Ureter (tissue), 1 donor: ENCODE measurements around the gene OXLD1. TPM values are rescaled to one million over a fixed set of nuclear protein-coding genes. Genes with fewer than 3 reads are reported as not detected.
"Not testable (repeated sequence)": the region's sequence is repeated elsewhere in the genome, so short reads cannot be mapped to it uniquely, and the experiment has no call there.

Experiments
- DNase-seq: peaks from one replicate; pipeline ENCODE4 v3.0.0-alpha.2; 2020; ENCODE audit warnings: low spot score
- total RNA-seq: library from RNA; stranded (reverse); gene quantifications from one replicate; pipeline ENCODE4 v1.2.4, GENCODE V29; 2023
- donor health status: DM: yes; HTN: yes; CAD: no.

OXLD1 gene
- total RNA-seq, 1 donor from 2014 or later = 31.4 TPM

DNA sequence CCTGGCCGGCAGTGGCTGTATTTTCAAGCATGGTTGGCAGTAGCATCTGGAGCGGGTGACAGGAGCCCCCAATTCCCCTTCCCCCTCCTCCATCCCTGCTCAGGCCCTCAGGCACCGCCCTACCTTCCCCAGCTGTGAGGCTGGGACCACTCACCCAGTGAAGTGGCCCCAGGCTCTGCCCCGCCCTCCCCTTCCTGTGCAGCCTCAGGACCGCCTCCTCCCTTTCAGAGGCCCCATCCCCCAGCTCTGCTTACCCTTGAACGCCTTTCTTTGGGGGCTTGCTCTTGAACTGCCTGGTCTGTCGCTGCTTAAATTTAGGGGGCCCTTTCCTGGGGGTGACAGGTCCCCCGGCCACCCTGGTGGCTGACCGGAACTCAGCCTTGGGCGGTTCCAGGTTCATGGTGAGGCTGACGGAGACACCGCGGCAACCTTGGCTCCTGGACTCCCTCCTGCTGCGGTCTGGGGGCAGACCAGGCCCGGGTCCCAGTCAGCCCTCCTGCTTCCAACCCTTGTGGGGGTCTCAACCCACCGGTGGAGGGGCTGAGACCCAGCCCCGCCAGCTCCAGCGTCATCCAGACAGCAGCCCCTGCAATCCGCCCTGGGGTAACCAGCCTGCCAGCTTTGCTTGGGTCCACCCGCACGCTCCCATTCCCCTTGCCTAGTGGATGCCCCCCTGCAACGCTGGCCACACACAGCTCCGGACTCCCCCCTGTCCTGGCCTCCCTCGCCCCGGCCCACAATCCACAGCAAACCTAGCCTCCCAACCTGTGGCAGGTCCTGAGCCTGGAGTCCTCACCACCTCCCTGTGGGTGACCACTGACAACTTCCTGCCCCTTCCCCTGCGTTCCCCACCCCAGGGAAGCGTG lies 13.3 kb downstream of the OXLD1 start:
- DNase-seq = no peak

DNA sequence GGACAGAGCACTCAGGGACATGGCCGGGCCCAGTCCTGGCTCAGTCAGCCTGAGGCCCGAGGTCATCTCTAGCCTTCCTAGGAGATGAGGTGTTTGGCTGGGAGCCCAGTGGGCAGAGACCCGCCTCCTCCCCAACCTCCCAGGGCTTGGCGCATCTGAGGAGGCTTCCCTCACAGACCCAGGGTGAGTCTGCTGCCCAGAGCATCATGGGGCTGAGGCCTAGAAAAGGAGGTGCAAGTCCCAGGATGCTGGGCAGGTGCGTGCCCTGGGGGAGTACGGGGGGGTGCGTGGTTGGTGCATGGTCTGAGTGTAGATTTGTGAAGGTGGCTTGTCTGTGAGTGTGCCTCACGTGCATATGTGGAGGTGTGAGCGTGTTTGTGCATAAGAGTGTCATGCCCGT lies 14.7 kb downstream of the OXLD1 start:
- no peak for DNase-seq

DNA sequence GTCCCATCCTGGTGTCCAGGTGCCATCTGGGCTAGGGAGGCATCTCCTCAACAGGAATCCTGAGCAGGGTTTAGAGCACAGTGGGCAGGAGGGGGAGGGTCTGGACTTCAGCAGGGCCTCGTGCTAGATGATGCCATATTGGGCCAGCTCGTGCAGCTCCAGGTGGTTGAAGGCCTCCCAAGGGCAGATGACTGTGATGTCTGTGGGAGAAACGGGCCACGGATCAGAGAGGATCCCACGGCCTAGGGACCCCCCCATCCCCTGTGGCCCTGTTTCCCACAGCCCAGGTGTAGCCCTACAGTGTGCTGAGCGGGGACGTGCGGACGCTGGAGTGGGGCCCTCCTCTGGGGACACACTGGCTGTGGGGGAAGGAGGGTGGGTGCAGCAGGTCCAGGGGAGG lies 15.5 kb downstream of the OXLD1 start:
- DNase-seq = no peak

DNA sequence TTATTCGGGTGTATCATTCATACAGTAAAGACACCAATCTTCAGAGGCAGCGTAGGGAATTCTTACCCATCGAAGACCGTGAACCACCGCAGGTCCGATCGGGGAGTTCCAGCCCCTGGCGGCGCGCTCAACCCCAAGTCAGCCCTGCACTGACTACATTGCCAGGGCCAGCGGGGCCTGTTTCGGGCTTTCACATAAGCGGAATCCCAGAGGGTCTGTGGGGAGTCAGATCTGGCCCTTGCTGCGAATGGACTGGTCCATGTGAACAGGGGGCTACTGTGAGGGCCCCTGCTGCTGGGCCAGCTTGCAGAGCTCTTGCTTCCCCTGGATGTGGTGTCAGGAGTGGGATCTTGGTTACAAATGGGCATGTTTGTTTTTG lies 17.7 kb downstream of the OXLD1 start:
- DNase-seq = no peak

DNA sequence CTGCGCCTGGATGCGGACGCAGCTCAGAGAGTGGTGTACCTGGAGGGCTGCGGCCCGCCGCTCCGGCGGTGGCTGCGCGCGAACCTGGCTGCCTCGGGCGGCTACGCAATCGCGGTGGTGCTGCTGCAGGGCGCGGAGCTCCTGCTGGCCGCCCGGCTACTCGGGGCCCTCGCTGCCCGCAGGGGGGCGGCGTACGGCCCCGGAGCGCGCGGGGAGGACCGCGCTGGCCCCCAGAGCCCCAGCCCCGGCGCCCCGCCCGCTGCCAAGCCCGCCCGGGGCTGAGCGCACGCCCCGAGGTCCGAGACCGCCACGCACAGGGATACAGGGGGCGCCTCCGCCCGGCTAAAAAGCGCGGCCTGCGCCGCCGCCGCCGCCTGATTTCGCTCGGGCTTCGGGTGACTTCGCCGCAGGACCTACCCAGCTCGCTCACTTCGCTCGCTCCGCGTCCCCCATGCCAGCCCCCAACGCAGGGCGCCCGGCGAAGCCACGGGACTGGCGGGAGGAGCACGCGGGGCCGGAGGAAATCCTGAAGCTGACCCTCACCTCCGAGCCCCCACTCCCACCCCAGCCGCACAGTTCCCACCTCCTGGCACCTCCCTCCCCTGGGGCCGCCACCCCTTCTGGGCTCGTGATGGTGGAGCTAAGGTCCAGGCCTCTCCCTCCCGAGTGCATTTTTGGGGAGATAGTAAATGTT lies 18.2 kb downstream of the OXLD1 start:
- DNase-seq = no peak

DNA sequence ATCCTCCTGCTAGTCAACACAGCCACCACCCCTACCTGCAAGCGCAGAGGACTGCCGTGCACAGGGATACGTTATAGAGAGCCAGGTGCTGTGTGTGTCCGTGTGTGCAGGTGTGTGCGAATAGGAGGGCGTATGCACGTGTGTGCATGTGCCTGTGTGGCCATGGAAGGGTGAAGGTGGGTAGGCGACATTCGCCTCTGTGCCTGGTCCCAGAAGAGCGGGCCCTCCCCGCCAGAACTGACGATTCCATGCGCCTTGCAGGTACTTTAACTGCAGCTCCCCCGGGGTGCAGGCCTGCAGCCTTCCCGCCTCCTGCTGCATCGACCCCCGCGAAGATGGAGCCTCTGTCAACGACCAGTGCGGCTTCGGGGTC lies 18.8 kb downstream of the OXLD1 start:
- no peak for DNase-seq

DNA sequence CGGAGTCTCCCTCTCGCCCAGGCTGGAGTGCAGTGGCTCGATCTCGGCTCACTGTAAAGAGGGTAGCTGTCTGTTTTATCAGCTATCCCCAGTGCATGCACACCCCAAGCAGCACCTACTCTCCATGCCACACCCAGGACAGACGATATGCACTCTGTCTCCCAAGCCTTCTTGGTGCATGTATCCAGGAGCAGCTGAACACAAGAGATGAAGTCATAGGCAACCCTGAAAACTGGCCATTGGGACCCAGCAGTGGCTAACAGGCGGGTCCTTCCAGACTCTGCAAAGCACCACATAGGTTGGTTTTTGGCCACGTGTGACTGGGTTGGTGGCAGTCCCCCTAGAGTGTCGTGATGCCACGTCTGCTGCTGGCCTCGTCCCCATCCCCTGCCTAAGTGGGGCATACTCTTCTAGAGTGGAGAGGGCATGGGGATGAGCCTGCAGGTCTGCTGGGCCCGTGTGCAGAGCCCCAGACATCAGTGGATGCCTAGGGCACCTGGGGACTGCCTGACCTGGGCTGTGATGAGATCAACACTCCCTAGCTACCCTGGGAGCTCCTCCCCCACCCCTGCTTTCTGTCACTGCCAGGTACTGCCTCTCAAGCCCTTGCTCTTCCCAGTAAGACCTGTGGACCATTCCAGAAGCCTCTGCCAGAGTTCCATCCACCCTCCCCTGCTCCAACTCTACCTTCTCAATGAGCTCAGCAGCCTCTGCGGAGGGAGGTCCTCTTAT lies 19.4 kb downstream of the OXLD1 start:
- DNase-seq = no peak

DNA sequence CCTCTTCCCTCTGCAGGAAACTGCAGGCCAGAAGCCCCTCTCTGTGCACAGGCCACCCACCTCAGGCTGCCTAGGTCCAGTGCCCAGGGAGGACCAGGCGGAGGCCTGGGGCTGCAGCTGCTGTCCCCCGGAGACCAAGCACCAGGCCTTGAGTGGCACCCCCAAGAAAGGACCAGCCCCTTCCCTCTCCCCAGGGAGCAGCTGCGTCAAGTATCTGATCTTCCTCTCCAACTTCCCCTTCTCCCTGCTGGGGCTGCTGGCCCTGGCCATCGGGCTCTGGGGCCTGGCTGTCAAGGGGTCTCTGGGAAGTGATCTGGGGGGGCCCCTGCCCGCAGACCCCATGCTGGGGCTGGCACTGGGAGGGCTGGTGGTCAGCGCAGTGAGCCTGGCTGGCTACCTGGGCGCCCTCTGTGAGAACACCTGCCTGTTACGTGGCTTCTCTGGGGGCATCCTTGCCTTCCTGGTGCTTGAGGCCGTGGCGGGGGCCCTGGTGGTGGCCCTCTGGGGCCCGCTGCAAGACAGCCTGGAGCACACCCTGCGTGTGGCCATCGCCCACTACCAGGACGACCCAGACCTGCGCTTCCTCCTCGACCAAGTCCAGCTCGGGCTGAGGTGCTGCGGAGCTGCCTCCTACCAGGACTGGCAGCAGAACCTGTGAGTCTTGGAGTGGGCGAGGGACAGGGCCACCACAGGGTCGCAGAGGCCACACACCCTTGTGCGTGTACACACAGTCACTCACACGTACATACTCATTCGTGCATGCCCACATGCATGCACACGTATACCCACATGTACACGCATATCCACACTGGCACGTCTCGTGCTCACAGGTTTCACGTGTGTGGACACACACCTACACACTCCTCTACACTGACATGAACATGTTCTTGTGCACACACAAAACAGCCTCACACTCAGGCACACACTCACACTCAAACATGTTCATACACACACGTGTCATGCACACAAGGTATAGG lies 21.1 kb downstream of the OXLD1 start:
- no peak for DNase-seq

DNA sequence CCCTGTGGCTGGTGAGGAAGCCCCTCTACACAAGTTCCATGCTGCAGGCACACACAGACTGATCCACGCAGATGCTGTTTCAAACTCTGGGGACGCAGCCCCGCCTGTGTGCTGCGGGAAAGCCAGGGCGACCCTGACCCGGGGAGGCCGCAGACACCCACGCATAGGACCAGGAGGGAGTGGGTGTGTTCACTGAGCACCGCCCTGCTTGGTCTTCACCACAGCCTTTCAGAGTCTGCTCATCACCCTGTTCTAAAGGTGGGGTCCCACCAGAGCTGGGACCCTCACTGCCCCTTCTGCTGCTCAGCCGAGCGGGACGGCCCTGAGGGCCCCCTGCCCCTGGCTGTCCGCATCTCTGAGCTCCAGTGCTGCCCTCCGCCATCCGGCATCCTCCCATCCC lies 21.9 kb downstream of the OXLD1 start:
- no peak for DNase-seq

DNA sequence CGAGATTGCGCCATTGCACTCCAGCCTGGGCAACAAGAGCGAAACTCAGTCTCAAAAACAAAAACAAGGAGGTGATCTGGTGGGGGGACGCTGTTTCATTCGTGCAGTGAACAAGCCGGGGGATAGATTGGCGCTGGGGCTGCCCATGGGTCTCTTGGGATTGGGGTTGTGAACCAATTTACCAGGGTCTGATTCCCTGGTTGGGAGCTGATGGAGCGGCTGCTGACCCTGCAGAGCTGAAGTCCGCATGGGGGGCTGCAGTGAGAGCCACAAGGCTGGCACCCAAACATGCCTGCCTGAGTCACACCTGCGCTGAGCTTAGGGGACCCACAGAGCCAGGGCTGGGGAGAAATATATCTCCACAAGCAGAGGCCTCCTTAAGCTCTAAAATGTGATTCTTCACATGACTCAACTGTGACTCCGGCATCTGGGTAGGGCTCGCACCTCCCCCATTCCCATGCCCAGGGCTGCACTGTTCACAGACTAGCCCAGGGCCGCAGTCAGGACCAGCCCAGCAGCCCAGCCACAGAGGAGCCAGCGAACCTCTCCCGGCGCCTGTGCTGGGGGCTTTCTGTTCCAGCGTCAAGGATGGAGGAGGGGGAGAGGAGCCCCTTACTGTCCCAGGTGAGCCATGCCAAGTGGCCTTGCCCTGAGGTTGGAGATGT lies 24.4 kb downstream of the OXLD1 start:
- no peak for DNase-seq

DNA sequence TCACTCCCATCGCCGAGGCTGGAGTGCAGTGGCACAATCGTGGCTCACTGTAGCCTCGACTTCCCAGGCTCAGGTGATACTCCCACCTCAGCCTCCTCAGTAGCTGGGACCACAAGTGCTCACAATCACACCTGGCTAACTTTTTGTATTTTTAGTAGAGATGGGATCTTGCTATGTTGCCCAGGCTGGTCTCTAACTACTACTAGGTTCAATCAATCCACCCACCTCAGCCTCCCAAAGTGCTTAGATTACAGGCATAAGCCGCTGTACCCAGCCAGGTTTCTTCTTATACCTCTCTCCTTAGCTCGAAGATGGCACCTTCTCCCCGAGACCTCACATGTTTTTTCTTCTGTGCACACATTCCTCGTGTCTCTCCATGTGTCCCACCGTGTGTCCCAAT lies 26.4 kb downstream of the OXLD1 start:
- DNase-seq = no peak

DNA sequence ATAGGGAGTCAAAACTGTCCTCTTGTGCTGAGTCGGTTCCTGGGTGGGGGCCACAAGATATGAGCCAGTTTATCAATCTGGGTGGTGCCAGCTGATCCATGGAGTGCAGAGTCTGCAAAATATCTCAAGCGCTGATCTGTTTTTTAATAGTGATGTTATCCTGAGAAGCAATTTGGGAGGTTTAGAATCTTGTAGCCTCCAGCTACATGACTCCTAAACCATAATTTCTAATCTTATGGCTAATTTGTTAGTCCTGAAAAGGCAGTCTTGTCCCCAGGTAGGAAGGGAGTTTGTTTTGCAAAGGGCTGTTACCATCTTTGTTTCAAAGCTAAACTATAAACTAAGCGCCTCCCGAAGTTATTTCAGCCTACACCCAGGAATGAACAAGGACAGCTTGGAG lies 27.7 kb downstream of the OXLD1 start:
- no peak for DNase-seq

DNA sequence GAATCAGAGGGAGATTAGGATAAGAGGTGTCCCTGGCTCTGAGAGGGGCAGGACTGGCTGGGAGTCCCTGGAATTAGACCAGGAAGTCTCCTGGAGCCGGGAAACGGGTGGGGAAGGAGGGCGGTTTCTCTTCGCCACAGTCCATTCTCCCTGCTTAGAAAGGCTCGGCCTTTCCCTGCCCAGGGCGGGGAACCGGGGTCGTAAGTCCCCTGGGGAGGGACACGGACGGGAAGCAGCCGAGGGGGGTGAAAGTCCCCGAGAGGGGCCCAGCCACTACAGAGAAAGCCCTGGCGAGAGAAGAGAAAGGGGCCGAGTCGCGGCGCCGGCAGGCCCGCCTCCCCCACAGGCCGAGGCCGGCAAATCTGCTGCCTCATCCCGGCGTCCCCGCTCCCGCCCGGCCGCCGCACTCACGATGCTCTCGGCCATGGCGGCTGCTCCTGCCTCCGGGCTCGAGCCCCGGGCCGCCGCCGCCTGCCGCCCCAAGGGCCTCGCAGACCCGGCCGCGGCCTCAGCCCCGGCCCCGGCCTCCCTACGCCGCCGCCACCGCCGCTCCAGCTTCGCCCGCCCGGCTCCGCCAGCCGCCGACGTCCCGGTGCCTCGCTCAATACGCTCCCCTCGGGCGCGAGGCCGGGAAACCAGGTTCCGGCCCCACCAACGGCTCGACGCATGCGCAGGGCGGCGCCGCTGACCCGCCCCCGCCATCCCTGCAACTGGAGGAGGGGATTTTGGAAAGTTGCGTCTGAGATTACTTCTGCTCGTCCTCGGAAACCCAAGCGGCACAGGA lies 29.7 kb downstream of the OXLD1 start, which contains the start of the genes NPLOC4 and TSPAN10:
TSS of gene NPLOC4 (minus strand) at position 608 of the 784 bp plus-strand sequence. CDS start at position 426, 182 bp downstream.
TSS of gene TSPAN10 (plus strand) at position 692 of the 784 bp plus-strand sequence. CDS start 5,217 bp downstream, outside the sequence.
- peak; percentile 89 for DNase-seq

DNA sequence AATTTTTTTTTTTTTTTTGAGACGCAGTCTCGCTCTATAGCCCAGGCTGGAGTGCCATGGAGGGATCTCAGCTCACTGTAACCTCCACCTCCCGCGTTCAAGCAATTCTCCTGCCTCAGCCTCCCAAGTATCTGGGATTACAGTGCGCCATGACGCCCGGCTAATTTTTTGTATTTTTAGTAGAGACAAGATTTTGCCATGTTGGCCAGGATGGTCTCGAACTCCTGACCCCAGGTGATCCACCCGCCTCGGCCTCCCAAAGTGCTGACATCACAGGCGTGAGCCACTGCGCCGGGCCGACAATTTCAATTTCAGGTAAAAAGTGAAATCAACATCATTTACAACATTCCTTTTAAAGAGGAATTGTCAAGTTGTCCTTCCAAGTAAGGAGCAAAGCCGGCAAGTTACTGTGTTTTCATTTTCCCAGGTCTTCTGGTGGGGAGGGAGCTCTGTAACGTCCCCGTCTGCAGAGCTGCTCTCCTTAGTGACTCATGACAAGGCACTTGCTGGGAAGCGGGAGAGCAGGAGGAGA lies 30.4 kb downstream of the OXLD1 start:
- no peak for DNase-seq

DNA sequence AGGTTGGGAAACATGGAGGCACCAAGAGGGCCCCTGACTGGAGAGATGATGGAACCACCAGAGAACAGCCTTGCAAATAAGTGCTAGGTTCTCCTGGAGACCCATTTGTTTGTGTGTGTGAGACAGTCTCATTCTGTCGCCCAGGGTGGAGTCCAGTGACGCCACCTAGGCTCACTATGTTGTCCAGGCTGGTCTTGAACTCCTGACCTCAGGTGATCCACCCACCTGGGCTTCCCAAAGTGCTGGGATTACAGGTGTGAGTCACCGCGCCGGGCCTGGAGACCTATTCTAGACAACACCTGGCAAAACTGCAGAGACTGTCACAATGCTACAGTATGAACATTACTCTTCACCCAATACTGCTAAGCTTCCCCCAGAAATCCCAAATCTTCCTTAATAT lies 31.0 kb downstream of the OXLD1 start:
- DNase-seq = no peak

DNA sequence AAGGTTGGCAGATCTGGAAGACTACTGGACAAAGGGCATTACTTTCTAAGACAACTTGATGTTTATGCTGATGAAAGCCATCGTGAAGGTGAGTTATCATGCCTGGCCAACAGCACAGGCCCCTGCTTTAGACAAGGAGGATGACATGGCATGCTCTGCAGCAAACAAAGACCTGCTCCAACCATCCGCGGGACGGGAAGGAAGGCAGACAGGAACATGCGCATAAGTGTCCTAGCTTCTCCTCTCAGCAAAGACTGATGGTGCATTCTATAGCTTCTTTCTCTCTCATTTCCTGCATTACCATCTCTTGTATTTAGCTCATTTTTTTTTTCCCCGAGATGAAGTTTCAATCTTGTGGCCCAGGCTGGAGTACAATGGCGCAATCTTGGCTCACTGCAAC lies 34.9 kb downstream of the OXLD1 start:
- no peak for DNase-seq

DNA sequence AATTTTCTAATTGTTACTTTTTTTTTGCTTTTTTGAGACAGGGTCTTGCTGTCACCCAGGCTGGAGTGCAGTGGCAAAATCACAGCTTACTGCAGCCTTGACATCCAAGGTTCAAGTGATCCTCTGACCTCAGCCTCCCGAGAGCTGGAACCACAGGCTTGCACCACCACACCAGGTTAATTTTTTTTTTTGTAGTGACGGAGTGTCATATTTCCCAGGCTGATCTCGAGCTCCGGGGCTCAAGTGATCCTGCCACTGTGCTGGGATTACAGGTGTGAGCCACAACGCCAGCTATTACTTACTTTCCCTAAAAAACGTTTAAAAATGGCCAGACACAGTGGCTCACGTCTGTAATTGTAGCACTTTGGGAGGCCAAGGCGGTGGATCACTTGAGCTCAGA lies 36.1 kb downstream of the OXLD1 start:
- no peak for DNase-seq

DNA sequence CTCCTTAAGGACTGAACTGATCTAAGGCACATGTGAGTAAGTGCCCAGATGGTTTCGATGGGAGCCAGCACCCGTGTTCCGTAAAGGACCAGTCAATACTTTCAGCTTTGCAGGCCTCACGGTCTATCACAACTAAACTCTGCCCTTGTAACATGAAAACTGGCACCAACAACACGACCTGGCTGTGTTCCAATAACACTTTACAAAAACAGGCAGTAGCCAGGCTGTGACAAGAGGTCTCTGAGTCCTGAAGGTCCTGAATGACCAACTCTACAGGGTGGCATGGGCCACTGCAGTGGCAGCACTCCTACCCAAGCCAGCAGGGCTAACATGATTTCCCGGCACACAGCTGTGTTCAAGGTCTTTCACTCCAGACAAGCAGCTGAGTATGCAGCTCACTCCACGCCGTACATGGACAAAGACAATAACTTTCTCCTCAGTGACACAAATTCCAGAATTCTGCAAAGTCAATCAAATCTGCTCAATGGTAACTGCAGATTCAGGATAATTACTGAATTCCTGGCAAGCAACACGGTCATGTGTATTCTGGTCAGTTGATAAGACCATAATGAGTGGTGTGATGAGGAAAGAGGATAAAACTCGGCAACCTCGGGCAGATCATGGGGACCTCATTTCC lies 44.8 kb downstream of the OXLD1 start:
- no peak for DNase-seq

DNA sequence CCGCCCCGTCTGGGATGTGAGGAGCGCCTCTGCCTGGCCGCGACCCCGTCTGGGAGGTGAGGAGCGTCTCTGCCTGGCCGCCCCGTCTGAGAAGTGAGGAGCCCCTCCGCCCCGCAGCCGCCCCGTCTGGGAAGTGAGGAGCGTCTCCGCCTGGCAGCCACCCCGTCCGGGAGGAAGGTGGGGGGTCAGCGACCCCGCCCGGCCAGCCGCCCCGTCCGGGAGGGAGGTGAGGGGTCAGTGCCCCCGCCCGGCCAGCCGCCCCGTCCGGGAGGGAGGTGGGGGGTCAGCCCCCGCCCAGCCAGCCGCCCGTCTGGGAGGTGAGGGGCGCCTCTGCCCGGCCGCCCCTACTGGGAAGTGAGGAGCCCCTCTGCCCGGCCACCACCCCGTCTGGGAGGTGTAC lies 48.1 kb downstream of the OXLD1 start:
- not testable (repeated sequence) for DNase-seq
